Fibroblast of villous mesenchyme (primary cell): Measurements from ENCODE around the gene ZMIZ2. TPM values are rescaled to one million over a fixed set of nuclear protein-coding genes. Genes with fewer than 3 reads are reported as not detected.

ENCODE experiments used
- DNase-seq: peaks from one replicate; pipeline ENCODE4 v3.0.0-alpha.2; 2010; ENCODE audit warnings: low read depth
- H3K4me3 ChIP-seq: 2 replicates; pipeline ENCODE4 v1.5.1; 2011; ENCODE audit warnings: low read depth, mild to moderate bottlenecking, low read length
- CTCF ChIP-seq: IDR thresholded peaks from 2 replicates; pipeline ENCODE4 v1.5.1; 2012; ENCODE audit warnings: low read depth, mild to moderate bottlenecking, low read length; ENCODE audit not compliant: insufficient read depth
- total RNA-seq: library from RNA; depleted of rRNA; stranded (reverse); fragments of >200 nt; gene quantifications from 2 replicates; pipeline ENCODE4 v1.2.3, GENCODE V29; 2012

Gene ZMIZ2
- total RNA-seq, 1 donor: 10.8 TPM

- H3K4me3 ChIP-seq: no peak overlapping the region
- no peak for TF ChIP-seq CTCF
- no peak for DNase-seq
Observed at GRCh38 chr7:44707558-44708230, 41.0 kb upstream of the ZMIZ2 start.

DNA sequence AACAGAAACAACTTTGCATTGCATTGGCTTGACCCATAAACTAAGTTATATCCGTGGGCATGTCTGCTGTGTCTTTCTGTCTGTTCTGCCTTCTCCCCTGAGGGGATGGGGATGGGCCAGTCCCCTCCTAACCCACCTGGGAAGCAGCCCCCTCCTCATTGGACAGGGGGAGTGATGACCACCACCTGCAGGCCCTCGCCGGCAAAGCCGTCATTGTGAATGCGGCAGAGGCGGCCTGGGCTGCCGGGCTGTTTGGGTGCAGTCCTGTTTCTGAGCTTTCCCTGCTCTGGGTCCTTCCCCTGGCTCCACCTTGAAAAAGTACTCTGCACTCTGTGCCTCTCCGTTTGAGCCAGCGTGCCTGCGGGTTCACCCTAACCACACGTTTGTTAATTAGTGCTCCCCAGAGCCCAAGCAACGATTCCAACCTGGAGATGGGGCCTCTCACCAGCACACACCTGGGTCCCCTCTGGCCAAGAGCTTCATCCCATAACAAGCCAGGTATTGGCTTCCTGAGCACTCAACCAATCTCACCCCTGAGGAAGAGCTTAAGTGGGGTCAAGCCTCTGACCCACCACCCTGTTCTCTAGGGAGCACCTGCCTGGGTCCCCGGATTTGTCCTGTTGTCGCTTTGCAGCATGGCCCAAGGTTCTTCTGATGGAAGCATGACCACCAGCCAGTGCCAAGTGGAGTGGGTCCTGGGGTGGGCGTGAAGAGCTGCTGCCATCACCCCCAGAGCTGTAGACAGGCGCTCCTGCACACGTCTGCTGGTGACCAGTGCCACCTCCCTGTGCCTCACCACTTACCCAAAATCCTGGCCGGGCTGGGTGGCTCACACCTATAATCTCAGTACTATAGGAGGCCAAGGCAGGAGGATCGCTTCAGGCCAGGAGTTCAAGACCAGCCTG lies 39.4 kb upstream of the ZMIZ2 start:
- DNase-seq: no peak
- no peak for TF ChIP-seq CTCF
- no peak overlapping the region for H3K4me3 ChIP-seq

GRCh38 chr7:44709945-44710596 lies 38.6 kb upstream of the ZMIZ2 start:
- no peak overlapping the region for H3K4me3 ChIP-seq
- no peak for TF ChIP-seq CTCF
- no peak for DNase-seq

DNA sequence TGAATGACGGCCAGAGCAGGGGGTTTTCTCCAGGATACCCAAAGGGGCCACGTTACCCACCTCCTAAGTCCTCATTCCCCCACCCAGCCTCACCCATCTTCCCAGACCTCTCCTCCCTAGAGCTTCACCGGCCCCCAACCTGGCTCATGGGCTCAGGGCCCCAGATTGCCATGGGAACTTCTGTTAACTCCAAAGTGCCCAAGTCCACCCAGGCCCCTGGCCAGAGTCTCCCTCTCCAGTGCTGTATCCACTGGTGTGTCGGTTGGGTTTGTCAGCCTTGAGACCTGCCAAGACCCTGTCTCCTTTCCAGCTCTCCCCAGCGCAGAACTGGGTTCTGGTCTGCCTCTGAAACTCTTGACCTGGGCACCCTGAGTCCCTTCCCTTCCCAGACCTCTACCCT lies 37.1 kb upstream of the ZMIZ2 start:
- no peak overlapping the region for H3K4me3 ChIP-seq
- TF ChIP-seq CTCF: no peak
- no peak for DNase-seq

GRCh38 chr7:44712012-44712411 lies 36.6 kb upstream of the ZMIZ2 start:
- peak; percentile 12 for DNase-seq
- H3K4me3 ChIP-seq: no peak overlapping the region
- no peak for TF ChIP-seq CTCF

DNA sequence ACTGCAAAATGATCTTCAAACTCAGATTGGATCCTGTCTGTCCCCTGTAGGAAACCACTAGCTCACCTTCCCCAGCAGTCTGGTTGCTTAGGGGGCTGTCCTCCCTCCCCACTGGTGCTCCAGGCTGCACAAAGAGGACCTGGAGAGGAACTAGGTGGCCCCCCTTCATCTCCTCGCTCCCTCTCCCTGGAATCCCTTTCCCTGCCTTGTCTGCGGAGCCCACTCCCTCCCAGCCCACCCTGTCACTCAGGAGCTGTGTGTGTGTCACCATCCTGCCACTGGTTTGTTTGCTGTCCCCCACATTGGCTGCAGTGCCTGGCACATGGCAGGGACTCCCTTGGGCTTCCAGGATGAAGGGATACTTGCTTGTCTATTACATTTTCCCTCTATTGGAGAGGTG lies 35.5 kb upstream of the ZMIZ2 start:
- no peak overlapping the region for H3K4me3 ChIP-seq
- no peak for DNase-seq
- TF ChIP-seq CTCF: no peak
